OCI-LY7 (cell line): Measurements from ENCODE around the gene HUS1B. TPM values are rescaled to one million over a fixed set of nuclear protein-coding genes. Genes with fewer than 3 reads are reported as not detected.

Experiments
- BruUV-seq: library from RNA; stranded (reverse); fragments of 400-500 nt; replicated peaks from 2 replicates; lab custom pipeline; 2021; lab: Mats Ljungman, UMichigan
- CTCF ChIA-PET: fragments of 300-600 bp; sonication (Branson Sonifier 250); formaldehyde crosslinking; loops from one replicate; lab custom pipeline; 2022; ENCODE audit warnings: antibody characterized with exemption; ENCODE audit not compliant: unreplicated experiment; lab: Charles Lee
- POLR2A ChIA-PET: fragments of 300-600 bp; sonication (Branson Sonifier 250); formaldehyde crosslinking; loops from one replicate; lab custom pipeline; 2022; ENCODE audit warnings: antibody characterized with exemption; lab: Charles Lee
- DNase-seq: peaks from one replicate; pipeline ENCODE4 v3.0.0-alpha.2; 2015; ENCODE audit warnings: low spot score
- H2AFZ ChIP-seq: fragments of 200-600 bp; sonication (generic), shearing (Covaris generic); 2 replicates; pipeline ENCODE4 v1.6.1; 2014; ENCODE audit warnings: mild to moderate bottlenecking, antibody characterized with exemption, low read length, moderate library complexity
- H3K27ac ChIP-seq: fragments of 200-600 bp; sonication (generic); 2 replicates; pipeline ENCODE4 v1.5.1; 2014; ENCODE audit warnings: mixed run types, low read depth, mild to moderate bottlenecking, moderate library complexity, low read length, inconsistent platforms; ENCODE audit not compliant: poor library complexity, severe bottlenecking
- H3K36me3 ChIP-seq: fragments of 200-600 bp; sonication (generic); 2 replicates; pipeline ENCODE4 v1.6.1; 2014; ENCODE audit warnings: mild to moderate bottlenecking, antibody characterized with exemption, low read length, moderate library complexity, mixed read lengths; ENCODE audit not compliant: insufficient read depth
- H3K4me1 ChIP-seq: fragments of 200-600 bp; sonication (generic); 2 replicates; pipeline ENCODE4 v1.5.1; 2014; ENCODE audit warnings: mild to moderate bottlenecking, low read length; ENCODE audit not compliant: insufficient read depth, poor library complexity, severe bottlenecking
- H3K4me2 ChIP-seq: fragments of 200-600 bp; sonication (generic); 2 replicates; pipeline ENCODE4 v1.6.1; 2014; ENCODE audit warnings: mild to moderate bottlenecking, low read length
- H3K4me3 ChIP-seq: fragments of 200-600 bp; sonication (generic); 2 replicates; pipeline ENCODE4 v1.5.1; 2014; ENCODE audit warnings: mild to moderate bottlenecking, low read depth, low read length; ENCODE audit not compliant: poor library complexity, severe bottlenecking
- H3K79me2 ChIP-seq: fragments of 200-600 bp; sonication (generic); 2 replicates; pipeline ENCODE4 v1.6.1; 2016; ENCODE audit warnings: low read depth, mild to moderate bottlenecking, low read length, moderate library complexity, mixed read lengths; ENCODE audit not compliant: insufficient read depth
- H3K9me2 ChIP-seq: fragments of 200-600 bp; sonication (generic); 2 replicates; pipeline ENCODE4 v1.6.1; 2016; ENCODE audit warnings: mild to moderate bottlenecking, low read length, mixed read lengths; ENCODE audit not compliant: insufficient read depth
- H3K9me3 ChIP-seq: fragments of 200-600 bp; sonication (generic); 2 replicates; pipeline ENCODE4 v1.6.1; 2014; ENCODE audit warnings: mild to moderate bottlenecking, mixed run types, low read length, mixed read lengths
- H4K20me1 ChIP-seq: fragments of 200-600 bp; sonication (generic); 2 replicates; pipeline ENCODE4 v1.6.1; 2014; ENCODE audit warnings: mild to moderate bottlenecking, antibody characterized with exemption, low read length, moderate library complexity, mixed read lengths; ENCODE audit not compliant: insufficient read depth
- EZH2phosphoT487 ChIP-seq: fragments of 200-600 bp; sonication (generic); IDR thresholded peaks from 2 replicates; pipeline ENCODE4 v1.6.1; 2018; ENCODE audit warnings: low read depth, borderline replicate concordance, mild to moderate bottlenecking, mixed run types, antibody characterized with exemption, low read length, moderate library complexity, mixed read lengths
- intact Hi-C: fragments of 100-400 bp; cut with micrococcal nuclease; formaldehyde crosslinking; loops from one replicate; pipeline ENCODE4 v1.10.0; 2022; ENCODE audit not compliant: unreplicated experiment
- total RNA-seq, 2 experiments: library from RNA; depleted of rRNA in 1 of 2; stranded (reverse); fragments of >200 nt in 1 of 2; shearing (Covaris generic) in 1 of 2; gene quantifications; 2 replicates each; pipeline ENCODE4 v1.2.3, GENCODE V29; 2014 to 2022
- TF ChIP-seq, protein P1 (sequence below): fragments of 200-600 bp; sonication (generic); conservative IDR thresholded peaks from 2 replicates; pipeline ENCODE4 v1.5.1; 2014; ENCODE audit warnings: mild to moderate bottlenecking, antibody characterized with exemption, low read length, moderate library complexity, mixed read lengths

The HUS1B gene
- total RNA-seq, 2 experiments from 2014 or later: 1.6 to 3.8 TPM

DNA sequence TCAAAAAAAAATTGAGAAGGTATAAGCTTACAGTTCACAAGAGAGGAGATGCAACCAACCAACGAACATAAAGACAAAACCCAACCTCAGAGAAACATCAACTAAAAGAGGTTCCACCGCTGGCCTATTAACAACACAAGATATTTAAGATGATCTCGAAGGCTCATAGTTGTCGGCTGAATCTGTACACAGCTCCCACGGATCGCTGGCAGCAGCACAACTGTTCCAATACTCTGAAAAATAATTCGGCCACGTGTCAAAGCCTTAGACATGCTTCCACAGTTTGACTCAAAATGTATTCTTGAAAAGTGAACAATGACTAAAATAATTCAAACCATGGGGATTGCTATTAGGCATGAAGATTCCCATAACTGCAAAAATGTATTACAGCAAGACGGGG is 22.4 kb upstream of the HUS1B start:
- no peaks in the 10 kb centered on the region for H3K9me2 ChIP-seq
- H4K20me1 ChIP-seq: no peaks in the 10 kb centered on the region
- no peaks in the 10 kb centered on the region for H3K79me2 ChIP-seq
- H2AFZ ChIP-seq: no peak overlapping the region
- POLR2A ChIA-PET: interaction anchor here (0.7 to 1.6 kb wide), 3 partner anchors 10 to 947 kb away, joined by 3 to 5 read pairs (median 5); no protein-coding TSS in a partner anchor
- no peaks in the 10 kb centered on the region for H3K36me3 ChIP-seq
- H3K4me2 ChIP-seq: no peak overlapping the region
- intact Hi-C loops: no loop called here
- no peak for DNase-seq
- no peaks in the 10 kb centered on the region for H3K9me3 ChIP-seq
- BruUV-seq: no TSS peak
- CTCF ChIA-PET: no interaction called here
- no peaks in the 10 kb centered on the region for H3K4me1 ChIP-seq
- TF ChIP-seq, protein P1, sequence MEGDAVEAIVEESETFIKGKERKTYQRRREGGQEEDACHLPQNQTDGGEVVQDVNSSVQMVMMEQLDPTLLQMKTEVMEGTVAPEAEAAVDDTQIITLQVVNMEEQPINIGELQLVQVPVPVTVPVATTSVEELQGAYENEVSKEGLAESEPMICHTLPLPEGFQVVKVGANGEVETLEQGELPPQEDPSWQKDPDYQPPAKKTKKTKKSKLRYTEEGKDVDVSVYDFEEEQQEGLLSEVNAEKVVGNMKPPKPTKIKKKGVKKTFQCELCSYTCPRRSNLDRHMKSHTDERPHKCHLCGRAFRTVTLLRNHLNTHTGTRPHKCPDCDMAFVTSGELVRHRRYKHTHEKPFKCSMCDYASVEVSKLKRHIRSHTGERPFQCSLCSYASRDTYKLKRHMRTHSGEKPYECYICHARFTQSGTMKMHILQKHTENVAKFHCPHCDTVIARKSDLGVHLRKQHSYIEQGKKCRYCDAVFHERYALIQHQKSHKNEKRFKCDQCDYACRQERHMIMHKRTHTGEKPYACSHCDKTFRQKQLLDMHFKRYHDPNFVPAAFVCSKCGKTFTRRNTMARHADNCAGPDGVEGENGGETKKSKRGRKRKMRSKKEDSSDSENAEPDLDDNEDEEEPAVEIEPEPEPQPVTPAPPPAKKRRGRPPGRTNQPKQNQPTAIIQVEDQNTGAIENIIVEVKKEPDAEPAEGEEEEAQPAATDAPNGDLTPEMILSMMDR: no peak
- TF ChIP-seq EZH2phosphoT487: no peak
- H3K4me3 ChIP-seq: no peak overlapping the region
- H3K27ac ChIP-seq: no peak overlapping the region

DNA sequence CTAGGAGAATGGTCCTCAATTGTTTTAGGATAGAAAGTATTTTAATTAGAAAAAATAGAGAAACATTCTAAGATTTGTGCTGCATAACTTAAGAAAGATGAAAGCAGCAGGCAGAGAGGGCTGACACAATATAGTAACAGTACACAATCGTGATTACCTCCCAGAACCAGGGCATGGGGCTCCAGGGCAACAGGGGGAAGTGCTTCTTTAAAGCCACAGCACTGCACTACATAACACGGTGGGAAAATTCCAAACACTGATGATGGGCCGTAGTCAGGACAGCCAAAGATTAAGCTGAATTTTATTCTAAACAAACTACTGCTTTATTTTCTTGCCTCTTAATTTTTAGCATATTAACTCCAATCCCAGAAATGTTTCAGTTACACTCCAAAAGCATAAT is 21.6 kb upstream of the HUS1B start:
- H2AFZ ChIP-seq: no peak overlapping the region
- DNase-seq: no peak
- TF ChIP-seq, protein P1: no peak
- no peak for TF ChIP-seq EZH2phosphoT487
- ChIA-PET CTCF (no interaction called here), POLR2A (no interaction called here)
- H3K4me2 ChIP-seq: no peak overlapping the region
- H4K20me1 ChIP-seq: no peaks in the 10 kb centered on the region
- no peaks in the 10 kb centered on the region for H3K9me2 ChIP-seq
- intact Hi-C loops: no loop called here
- no peaks in the 10 kb centered on the region for H3K4me1 ChIP-seq
- H3K79me2 ChIP-seq: no peaks in the 10 kb centered on the region
- no peak overlapping the region for H3K27ac ChIP-seq
- H3K4me3 ChIP-seq: no peak overlapping the region
- H3K36me3 ChIP-seq: no peaks in the 10 kb centered on the region
- no peaks in the 10 kb centered on the region for H3K9me3 ChIP-seq
- BruUV-seq: no TSS peak

DNA sequence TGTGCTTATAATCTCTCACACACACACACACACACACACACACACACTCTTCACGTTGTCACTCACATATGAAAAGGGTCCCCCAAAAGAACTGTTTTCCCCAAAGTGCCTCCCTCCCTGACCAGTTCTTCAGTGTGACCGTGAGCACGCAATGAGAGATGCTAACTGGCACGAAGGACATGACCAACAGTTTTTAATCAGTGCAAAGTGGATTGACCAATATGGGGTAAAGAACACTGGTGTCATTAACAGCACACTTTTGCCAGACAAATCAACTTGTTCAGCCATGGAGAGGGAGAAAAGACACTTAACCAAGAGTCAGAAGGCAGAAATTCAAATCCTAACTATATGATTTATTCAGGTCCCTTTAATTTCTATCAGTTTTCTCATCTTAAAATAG is 21.0 kb upstream of the HUS1B start:
- H3K27ac ChIP-seq: no peak overlapping the region
- H3K9me2 ChIP-seq: no peaks in the 10 kb centered on the region
- no peaks in the 10 kb centered on the region for H3K36me3 ChIP-seq
- H3K9me3 ChIP-seq: no peaks in the 10 kb centered on the region
- intact Hi-C loops: no loop called here
- no peaks in the 10 kb centered on the region for H3K79me2 ChIP-seq
- BruUV-seq: no TSS peak
- DNase-seq: no peak
- H4K20me1 ChIP-seq: no peaks in the 10 kb centered on the region
- ChIA-PET POLR2A (no interaction called here), CTCF (no interaction called here)
- no peak overlapping the region for H3K4me3 ChIP-seq
- no peaks in the 10 kb centered on the region for H3K4me1 ChIP-seq
- H3K4me2 ChIP-seq: no peak overlapping the region
- TF ChIP-seq, protein P1: no peak
- TF ChIP-seq EZH2phosphoT487: no peak
- H2AFZ ChIP-seq: no peak overlapping the region
